Activated CD4-positive, alpha-beta T cell treated with anti-CD3 and anti-CD28 coated beads, Interleukin-2, amount 50 U/mL, for 1 hour (primary cell): ENCODE results near the gene ADNP2.
"Not testable (repeated sequence)": the region's sequence is repeated elsewhere in the genome, so short reads cannot be mapped to it uniquely, and the experiment has no call there.

Experiments used
- DNase-seq: peaks from one replicate; pipeline ENCODE4 v3.0.0-alpha.2; 2020

The ADNP2 gene

DNA sequence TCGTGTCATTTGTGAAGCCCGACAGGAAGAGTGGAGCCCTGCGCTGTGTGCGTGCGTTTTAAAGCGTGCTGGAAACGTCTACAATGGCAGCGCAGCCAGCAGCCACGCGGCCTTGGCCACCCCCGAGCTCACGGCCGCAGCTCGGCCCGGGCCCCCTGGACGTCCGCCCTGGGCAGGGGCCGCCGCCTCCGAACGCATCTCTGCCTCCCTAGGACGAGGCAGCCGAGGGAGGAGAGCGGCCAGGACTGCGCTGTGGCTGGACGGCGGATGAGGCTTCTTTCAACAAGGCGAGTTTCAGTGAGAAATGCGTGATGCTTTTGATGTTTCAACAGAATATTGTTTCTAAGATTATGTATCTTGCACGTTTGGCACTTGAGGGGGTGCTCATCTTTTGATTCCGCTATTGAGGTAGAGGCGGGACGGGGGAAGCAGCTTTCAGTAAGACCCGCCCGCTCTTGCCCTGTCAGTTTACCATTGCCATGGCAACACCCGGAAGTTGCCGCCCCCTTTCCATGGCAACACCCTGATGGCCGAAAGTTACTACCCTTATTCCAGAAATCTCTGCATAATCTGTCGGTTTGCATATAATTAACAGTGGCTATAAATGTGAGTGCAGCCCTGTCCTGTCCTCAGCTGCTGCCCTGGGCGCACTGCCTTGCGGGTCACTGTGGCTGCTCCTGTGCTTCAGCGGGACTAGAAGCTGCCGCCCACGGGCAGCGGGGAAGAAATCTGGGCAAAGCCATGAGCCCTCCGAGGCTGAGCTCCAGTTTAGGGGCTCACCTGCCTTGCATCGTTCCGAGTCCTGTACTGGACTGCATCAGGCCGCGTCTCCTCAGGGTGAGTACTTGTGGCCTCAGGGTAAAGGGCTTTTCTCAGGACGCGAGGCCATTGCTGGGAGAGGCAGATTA is 38.6 kb downstream of the ADNP2 start:
- peak; percentile 73 for DNase-seq

DNA sequence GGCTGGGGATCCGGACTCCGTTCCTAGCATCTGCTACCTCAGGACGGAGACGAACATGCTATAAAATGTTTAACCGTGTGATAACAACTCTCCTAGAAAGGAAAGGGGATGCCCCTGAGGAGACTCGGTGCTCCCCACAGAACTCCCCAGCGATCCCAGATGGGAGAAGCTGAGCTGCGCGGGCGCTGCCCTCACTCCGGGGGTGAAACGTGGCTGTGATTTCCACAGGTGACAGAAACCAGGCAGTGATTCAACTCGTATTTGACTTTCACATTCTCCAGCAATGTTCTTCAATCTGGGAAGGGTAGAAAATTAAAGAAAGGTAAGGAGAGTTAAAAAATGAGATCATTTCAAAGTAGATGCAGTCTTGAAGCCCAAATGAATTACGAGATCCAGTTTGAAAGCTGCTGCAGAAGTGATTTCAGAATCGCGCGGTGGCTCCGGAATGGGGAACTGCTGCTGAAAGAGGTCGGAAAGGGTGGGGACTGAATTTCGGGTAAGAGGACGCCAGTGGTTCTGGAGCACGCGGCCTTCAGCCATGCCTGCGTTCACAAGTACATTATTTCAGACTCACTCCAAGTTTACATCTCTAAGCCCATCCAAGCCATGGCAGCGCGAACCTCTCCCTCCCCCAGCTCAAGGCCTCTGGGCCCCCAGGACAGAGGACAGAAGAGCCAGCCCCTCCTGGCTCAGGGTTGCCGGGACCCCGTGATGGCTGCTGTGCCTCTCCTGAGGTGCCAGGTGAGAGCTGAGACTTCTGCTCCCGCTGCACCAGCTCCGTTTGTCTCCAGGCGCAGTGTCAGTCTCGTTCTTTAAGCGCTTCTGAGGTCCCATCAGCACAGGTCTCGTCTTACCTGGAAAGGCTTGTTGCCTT is 39.5 kb downstream of the ADNP2 start:
- DNase-seq: no peak

DNA sequence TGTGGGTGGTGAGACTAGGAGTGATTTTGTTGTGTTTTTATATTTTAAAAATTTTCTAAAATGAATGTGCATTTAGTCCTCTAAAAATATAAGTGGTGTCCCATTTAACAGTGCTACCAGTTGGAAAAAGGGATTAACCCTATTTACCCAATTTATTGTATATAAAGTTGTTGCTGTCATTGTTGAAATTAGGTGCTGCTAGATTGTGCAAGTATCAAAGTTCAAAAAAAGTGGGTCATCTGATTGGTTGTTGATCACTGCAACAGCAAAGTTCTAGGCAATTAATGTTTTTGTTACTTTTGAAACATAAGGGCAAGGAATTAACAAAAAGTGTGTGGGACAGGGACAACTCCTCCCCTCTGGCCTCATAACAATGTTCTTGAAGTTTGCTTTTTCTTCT is 40.6 kb downstream of the ADNP2 start:
- no peak for DNase-seq

DNA sequence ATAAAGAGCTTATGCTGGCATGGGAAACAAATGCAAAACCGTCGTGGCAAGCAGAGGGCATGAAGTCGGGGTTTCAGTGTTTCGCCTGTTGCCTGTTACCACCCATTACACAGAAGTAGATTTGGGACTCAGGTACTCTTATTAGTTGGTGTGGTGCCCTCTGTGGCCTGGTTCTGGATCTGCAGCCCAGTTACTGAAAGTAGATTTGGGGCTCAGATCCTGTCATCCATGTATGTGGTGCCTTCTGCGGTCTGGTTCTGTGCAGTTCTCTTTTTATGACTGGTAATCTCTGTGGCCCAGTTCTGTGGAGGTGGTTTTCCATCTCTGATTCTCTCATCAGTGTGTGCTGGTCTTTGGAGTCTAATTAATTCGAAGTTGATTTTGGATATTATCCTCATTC is 45.2 kb downstream of the ADNP2 start:
- peak; percentile 29 for DNase-seq

DNA sequence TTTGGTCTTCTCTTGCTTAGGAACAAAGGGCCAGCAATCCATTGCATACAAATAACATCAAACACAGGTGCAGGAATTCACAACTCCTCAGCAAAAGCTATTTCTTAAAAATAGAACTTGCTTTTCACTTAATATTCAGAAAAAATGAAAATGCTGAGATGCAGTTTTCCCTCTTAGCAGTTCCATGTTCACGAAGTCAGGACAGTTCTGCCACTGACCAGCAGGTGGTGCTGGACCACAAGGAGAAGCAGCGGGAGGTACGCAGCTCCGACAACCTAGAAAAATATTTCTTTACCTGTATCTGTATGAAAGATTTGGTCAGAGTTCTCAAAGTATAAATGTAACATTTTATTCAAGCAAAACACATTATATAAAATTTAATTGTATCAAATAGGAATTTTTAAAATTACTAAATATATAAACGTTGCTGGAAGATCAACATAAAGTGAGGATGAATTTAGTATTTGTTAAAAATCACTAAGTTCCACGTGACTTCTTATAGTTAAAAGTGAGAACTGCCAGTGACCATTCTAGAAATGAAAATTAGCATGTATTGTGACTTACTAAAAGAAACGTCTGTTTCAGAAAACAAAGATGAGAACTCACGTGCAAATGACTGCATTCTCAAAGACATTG is 48.8 kb downstream of the ADNP2 start:
- DNase-seq: peak; percentile 75

DNA sequence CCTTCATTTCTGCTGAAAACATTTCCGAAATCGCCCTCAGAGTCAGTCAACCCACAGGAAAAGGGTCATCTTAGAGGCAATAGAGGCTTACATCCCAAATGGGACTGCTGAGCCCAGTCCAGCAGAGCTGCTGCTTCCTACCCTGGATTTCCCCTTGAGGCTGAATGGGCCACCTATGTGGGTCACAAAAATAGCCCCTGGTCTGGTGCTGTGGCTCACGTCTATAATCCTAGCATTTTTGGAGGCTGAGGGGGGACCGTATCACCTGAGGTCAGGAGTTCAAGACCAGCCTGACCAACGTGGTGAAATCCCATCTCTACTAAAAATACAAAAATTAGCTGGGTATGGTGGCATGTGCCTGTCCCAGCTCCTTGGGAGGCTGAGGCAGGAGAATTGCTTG is 49.3 kb downstream of the ADNP2 start:
- DNase-seq: no peak

DNA sequence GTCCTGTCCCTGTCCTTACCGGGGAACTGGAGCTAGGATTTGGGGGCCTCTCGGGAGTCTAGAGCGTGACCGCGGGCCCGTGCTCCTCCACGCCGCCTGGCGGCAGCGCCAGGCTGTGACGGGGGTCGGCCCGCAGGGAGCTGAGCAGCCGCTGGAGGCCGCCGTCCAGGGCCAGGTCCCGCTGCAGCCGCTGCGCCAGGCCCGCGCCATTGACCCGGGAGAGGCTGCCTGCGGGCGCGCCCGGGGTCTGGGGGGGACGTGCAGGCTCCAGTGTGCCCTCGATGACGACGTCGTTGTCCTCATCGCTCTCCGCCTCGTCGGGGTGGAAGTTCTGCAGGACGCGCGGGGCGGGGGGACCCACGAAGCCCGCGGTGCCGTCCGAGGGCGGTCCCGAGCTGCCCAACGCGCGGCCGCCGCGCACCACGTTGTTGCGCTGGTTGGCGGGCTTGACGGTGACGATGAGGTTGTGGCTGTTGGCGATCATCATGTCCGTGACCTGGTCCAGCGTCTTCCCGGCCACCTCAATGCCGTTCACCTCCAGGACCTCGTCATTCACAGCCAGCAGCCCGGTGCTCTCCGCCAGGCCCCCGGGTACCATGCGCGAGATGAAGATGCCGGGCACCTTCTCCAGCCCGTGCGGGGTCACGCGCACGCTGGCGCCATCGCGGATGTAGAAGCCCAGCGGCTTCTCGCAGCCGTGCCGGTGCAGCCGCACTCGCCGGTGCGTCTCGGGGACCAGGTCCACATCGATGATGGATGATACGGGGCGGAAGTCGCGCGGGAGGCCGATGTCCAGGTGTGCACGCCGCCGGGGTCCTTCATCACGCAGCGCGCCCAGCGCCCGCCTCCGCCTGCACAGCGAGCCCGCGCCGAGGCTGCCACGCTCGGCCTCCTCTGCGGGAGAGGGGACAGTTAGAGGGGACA is 50.9 kb downstream of the ADNP2 start:
- peak; percentile 46 for DNase-seq

DNA sequence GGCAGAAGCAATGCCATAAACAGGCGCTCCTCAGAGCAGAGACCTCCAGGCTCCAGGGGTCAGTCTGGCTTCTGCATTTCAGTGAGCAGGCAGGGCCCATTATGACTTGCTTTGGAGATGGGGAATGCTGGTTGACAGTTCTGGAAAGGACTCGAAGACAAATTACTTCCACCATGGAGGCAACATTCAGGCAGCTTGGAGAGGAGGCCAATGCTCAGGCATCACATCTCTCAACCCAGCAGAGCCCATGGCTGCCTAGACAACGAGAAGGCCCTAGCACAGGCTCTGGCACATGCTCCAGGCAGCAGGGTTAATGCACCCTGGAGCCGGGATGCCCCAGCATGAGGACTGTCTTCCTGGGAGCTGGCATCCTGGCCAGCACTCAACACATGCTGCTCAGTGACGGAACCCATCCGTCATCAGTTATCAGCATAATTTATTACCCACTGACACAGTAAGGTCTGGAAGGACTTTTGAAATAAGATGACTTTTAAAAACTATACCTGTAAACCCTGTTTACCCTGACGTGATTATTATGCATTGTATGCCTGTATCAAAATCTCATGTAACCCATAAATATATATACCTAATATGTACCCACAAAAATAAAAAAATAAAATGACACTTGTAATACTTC is 52.8 kb downstream of the ADNP2 start:
- DNase-seq: no peak

DNA sequence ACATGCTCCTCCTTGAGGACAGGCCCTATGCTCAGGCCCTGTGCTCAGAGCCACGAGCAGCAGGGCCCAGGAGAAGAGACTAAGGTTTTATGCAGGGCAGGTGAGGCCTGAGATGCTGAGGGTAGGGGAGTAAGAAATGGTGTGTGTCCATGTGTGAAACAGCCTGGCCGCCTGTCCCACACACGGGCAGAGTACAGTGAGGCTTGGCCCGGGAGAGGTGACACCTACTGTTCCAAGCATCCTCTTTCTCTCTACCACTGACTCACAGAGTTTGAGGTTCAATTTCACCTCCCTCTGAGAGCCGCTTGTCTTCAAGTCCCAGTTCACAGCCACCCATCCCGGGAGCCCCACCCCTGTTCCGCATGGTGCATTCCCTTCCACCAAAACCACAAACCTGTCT is 54.1 kb downstream of the ADNP2 start:
- no peak for DNase-seq

DNA sequence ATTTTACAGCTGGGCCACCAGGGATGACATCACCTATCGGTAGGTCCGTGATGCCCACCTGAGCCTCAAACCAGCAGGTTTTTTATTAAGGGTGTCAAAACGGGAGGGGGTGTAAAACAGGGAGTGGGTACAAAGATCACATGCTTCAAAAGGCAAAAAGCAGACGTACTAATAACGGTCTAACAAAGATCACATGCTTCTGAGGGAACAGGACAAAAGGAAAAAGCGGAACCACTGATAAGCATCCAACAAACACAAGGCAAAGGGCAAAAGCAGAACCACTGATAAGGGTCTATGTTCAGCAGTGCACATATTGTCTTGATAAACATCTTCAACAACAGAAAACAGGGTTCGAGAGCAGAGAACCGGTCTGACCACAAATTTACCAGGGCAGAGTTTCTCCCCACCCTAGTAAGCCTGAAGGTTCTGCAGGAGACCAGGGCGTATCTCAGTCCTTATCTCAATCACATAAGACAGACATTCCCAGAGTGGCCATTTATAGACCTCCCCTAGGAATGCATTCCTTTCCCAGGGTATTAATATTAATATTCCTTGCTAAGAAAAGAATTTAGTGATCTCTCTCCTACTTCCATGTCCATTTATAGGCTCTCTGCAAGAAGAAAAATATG is 55.8 kb downstream of the ADNP2 start:
- DNase-seq: not testable (repeated sequence)

DNA sequence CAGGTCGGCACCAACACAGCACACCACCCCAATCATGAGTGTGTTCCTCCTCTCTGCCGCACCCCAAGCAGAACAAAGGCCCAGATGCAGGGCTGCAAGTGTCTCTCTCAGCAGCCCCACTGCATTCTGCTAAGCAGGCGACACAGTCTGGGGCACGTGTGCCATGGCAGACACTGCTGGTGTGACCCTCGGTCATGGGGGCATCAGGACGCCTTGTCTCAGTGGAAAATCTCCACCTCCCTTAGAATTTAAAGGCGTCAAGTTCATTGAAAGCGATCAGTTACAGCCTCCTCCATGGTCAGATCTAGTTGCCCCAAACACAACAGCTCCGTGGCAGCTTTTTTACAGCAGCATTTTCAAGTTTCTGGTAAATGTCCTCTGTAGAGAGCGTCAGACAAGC is 57.2 kb downstream of the ADNP2 start:
- no peak for DNase-seq

DNA sequence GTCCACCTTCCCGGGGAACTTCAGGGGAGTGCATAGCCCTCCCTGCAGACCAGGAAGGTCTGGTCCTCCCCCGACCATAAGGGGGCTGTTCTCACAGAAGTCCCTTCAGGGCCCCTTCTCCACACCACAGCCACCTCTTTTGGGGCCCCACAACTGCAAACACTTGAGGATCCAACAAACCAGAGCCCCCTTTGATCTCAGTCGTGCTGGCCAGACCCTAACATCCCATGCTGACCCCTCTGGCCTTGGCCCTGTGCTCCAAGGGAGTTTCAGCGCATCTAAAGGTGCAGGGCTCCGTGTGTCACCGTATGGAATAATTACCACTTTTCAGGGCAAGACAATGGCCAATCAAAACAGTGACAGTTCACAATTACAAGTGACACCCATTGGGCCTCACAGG is 57.7 kb downstream of the ADNP2 start:
- no peak for DNase-seq

DNA sequence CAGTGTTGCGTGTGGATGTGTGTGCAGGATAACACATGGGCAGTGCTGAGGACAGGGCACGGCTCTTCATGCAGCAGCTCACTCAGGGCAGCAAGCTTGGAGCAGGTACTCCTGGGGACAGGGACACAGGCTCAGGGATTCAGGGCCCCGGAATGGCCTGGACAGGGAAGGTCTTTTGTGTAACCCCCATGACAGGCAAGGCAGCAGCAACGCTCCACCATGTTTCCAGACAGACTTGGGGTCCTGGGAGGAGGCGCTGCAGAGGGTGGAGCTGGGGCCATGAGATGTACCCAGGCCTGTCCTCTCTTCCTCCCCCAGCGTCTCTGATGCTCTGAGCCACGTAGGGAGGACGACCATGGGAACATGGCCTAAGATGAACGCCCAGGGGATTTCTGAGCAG is 58.3 kb downstream of the ADNP2 start:
- no peak for DNase-seq

DNA sequence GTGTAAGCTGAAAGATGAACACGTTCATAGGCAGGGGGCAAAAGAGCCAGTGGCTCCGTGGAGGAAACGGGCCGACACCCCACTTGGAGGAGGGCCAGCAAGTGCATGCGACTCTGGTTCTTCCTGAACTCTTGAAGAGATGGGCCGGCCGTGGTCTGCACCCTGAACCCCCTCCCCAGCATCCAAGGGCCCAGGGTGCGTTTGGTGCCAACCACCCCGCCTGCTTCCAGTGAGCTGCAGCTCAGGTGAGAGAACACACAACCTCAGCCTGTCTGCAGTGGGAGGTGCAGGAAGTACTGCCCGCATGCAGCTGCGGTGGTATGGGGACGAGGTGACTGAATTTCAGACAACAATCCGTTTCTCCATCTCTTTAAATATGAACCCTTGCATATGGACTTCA is 58.9 kb downstream of the ADNP2 start:
- DNase-seq: no peak

DNA sequence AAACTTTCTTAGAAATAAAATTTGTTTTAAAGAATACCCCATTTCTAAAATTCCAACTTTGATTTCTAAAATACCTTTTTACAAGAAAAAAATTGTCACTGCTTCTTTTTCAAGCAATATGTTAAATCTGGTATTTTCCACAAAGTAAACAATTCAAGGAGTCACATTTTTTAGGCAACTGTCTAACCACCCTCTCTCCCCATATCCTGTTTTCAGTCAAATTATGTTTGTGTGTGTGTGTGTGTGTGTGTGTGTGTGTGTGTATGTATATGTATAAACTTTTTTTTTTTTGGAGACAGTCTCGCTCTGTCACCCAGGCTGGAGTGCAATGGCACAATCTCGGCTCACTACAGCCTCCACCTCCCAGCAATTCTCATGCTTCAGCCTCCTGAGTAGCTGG is 59.3 kb downstream of the ADNP2 start:
- no peak for DNase-seq

DNA sequence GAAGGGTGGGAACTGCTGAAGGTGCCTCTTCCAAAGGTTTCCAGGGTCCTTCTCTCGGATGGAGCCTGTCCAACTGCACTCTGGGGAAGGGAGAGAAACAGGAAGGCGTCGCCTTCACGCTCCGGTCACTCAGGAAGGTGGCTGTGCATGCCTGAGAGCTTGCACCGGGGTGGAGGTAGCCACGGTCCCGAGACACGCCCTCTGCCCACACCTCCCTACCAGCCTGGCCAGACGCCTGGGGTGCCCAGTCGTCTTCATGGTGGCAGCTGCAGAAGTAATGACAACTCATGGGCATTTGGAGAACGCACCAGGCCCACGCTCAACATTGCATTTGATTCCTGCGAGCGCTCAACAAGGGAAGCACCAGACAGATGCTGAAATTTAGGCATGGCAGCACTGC is 59.9 kb downstream of the ADNP2 start:
- DNase-seq: no peak

DNA sequence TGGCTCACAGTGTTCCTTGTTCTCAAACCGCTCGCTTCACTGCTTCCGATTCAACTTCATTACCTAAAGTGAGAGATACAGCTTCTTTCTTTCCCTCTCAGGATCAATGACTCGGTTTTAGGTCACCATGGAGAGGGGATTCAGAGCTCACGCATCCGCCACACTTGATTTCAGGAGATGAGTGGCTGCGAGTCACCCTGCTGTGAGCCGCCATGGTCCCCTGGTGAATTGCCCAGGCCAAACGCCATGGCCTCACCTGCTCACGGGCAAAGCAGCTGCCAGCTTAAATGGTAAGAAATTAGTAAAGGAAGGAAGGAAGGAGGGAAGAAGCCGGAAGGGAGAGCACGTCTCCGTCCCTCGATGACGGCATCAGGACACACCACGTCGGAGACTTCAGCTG is 60.5 kb downstream of the ADNP2 start:
- no peak for DNase-seq

DNA sequence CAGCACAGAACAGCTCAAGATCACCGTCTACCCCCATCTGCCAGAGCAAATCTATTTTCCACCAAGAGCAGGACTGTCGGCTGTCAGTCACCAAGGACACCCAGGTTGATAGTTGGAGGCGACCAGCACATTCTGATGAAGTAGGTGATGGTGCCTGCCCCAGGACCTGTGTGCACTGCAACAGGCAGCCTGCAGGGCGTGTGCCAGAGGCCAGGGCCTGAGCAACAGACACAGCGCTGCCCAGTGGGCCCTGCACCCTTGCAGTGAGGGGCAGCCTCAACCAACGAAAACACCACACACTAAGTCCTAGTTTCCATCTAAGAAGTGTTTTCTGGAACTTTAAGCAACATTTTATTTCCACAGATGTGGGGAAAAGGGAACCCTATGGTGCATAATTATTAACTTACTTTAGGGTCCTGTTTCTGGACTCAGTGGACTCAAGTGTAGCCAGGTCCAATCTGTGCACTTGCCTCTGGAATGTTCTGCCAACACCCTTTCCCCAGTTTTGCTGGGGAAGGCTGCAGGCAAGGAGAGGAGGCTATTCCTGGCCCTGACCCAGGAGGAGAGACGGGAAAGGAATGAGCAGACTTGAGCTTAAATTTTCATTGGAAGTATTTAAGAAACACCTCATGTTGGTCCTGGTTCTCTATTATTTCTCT is 61.5 kb downstream of the ADNP2 start:
- no peak for DNase-seq

DNA sequence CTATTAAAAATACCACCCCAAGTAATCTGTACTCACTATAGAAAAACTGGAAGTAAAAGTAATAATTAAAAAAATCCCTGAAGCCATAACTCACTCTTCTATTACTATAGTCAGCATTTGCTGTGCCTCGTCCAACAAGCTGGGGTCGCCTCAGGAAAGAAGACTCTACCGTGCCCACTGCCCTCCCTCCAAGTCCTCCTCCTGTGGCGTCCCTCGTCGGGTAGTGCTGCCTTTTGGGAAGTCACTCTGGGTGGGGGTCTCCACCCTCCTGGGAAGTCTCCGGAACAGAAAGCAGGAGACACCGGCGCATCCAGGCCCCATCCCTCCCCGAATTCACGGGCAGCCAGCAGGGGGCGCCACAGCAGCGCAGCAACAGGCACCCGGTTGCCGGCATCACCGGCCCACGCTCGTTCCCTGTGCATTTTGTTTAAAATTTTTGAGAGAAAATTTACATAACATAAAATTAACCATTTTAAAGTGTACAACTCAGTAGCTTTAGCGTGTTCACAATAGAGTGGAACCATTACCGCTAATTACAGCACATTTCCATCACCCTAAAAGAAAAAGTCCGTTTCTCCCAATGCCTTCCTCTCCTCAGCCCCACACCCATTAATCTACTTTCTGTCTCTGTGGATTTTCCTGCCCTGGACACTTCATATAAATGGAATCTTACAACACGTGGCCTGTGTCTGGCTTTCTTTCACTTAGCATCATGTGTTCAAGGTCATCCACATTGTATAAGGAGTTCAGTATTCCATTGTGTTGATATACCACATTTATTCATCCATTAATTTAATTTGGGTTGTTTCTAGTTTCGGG is 62.2 kb downstream of the ADNP2 start:
- peak; percentile 49 for DNase-seq

DNA sequence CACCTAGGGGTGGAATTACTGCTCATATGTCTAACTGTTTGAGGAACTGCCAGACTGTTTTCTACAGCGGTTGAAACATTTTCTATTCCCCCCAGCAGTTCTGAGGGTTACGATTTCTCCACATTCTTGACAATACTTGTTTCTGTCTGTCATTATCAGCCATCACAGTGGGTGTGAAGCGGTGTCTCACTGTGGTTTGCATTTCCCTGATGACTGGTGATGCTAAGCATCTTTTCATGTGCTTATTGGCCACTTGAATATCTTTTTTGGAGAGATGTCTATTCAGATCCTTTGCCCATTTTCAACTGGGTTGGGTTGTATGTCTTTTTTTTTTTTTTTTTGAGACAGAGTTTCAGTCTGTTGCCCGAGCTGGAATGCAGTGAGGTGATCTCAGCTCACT is 63.0 kb downstream of the ADNP2 start:
- DNase-seq: no peak
